HEK293 (cell line): Measurements from ENCODE around the gene TIRAP.

ENCODE experiments used
- SP2 ChIP-seq: fragments of 450-650 bp; formaldehyde crosslinking; IDR thresholded peaks from 2 replicates; pipeline ENCODE4 v1.5.1; 2016; ENCODE audit warnings: missing biosample characterization, missing genetic modification characterization
- TCF7L2 ChIP-seq: IDR thresholded peaks from 2 replicates; pipeline ENCODE4 v1.6.1; 2011; ENCODE audit warnings: low read depth, mild to moderate bottlenecking, inconsistent platforms, low read length, moderate library complexity, borderline replicate concordance
- YY1 ChIP-seq: fragments of 450-650 bp; formaldehyde crosslinking; IDR thresholded peaks from 2 replicates; pipeline ENCODE4 v1.5.1; 2018; ENCODE audit warnings: missing biosample characterization, missing genetic modification characterization
- ZNF133 ChIP-seq: fragments of 450-650 bp; formaldehyde crosslinking; IDR thresholded peaks from 2 replicates; pipeline ENCODE4 v1.5.1; 2016; ENCODE audit warnings: missing biosample characterization, missing genetic modification characterization
- TF ChIP-seq, protein P1 (sequence below): fragments of 450-650 bp; formaldehyde crosslinking; IDR thresholded peaks from 2 replicates; pipeline ENCODE4 v1.5.1; 2016; ENCODE audit warnings: missing biosample characterization, missing genetic modification characterization

GRCh38 chr11:126268708-126269579, 13.9 kb upstream of the TIRAP start, which contains the start of the genes FOXRED1 and SRPRA:
- TF ChIP-seq, protein P1, sequence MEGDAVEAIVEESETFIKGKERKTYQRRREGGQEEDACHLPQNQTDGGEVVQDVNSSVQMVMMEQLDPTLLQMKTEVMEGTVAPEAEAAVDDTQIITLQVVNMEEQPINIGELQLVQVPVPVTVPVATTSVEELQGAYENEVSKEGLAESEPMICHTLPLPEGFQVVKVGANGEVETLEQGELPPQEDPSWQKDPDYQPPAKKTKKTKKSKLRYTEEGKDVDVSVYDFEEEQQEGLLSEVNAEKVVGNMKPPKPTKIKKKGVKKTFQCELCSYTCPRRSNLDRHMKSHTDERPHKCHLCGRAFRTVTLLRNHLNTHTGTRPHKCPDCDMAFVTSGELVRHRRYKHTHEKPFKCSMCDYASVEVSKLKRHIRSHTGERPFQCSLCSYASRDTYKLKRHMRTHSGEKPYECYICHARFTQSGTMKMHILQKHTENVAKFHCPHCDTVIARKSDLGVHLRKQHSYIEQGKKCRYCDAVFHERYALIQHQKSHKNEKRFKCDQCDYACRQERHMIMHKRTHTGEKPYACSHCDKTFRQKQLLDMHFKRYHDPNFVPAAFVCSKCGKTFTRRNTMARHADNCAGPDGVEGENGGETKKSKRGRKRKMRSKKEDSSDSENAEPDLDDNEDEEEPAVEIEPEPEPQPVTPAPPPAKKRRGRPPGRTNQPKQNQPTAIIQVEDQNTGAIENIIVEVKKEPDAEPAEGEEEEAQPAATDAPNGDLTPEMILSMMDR (tag by site-specific recombination): no peak
- peak; percentile 76 for TF ChIP-seq YY1 (tag by site-specific recombination)
- TF ChIP-seq ZNF133: no peak
- no peak for TF ChIP-seq TCF7L2
- peak; percentile 97 for TF ChIP-seq SP2 (tag by site-specific recombination)
